Common myeloid progenitor, CD34-positive (primary cell): Measurements from ENCODE around the gene DCPS.
A peak's percentile ranks its signal among the peaks of the same experiment; 100 is the strongest.

Source experiments
- CTCF ChIA-PET: fragments of 350-600 bp; sonication (Branson Sonifier 250); formaldehyde crosslinking; loops from one replicate; lab custom pipeline; 2021; ENCODE audit warnings: antibody characterized with exemption; lab: Charles Lee
- POLR2A ChIA-PET: fragments of 350-600 bp; sonication (Branson Sonifier 250); formaldehyde crosslinking; loops from one replicate; lab custom pipeline; 2021; ENCODE audit warnings: antibody characterized with exemption; lab: Charles Lee
- DNase-seq, 3 donors: peaks; one replicate each; pipeline versions ENCODE4 v3.0.0 to v3.0.0-alpha.2; 2013
- H3K27ac ChIP-seq, 2 experiments: 1 replicate in 1 of 2; 2 replicates in 1 of 2; pipeline ENCODE4 v1.7.0; 2013; ENCODE audit warnings: inconsistent platforms in 2 of 2, low read length in 2 of 2, mild to moderate bottlenecking in 2 of 2, low read depth in 1 of 2, moderate library complexity in 1 of 2; ENCODE audit not compliant: severe bottlenecking in 2 of 2, insufficient read depth in 1 of 2, poor library complexity in 1 of 2
- H3K27me3 ChIP-seq, 5 experiments: replicated peaks in 2 of 5; 1 replicate in 3 of 5; 2 replicates in 2 of 5; pipeline versions ENCODE4 v1.6.1 to v1.7.0; 2013; ENCODE audit warnings: low read length in 4 of 5, mild to moderate bottlenecking in 2 of 5, moderate library complexity in 2 of 5, inconsistent platforms in 1 of 5; ENCODE audit not compliant: insufficient read depth in 5 of 5, control insufficient read depth in 4 of 5
- H3K36me3 ChIP-seq, 4 experiments: 1 replicate in 2 of 4; 2 replicates in 2 of 4; pipeline versions ENCODE4 v1.6.1 to v1.7.0; 2013; ENCODE audit warnings: low read length in 3 of 4, control low read depth in 1 of 4, mild to moderate bottlenecking in 1 of 4; ENCODE audit not compliant: control insufficient read depth in 4 of 4, insufficient read depth in 4 of 4
- H3K4me1 ChIP-seq, 4 experiments: 1 replicate in 3 of 4; 2 replicates in 1 of 4; pipeline versions ENCODE4 v1.6.1 to v1.7.1; 2013; ENCODE audit warnings: low read length in 3 of 4, mild to moderate bottlenecking in 3 of 4, control low read depth in 1 of 4, inconsistent platforms in 1 of 4, moderate library complexity in 1 of 4; ENCODE audit not compliant: control insufficient read depth in 4 of 4, insufficient read depth in 4 of 4; ENCODE audit errors: control extremely low read depth in 1 of 4
- H3K4me3 ChIP-seq, 7 experiments: 1 replicate in 4 of 7; 2 replicates in 3 of 7; pipeline versions ENCODE4 v1.5.1 to v1.7.0; 2013; ENCODE audit warnings: mild to moderate bottlenecking in 7 of 7, low read length in 6 of 7, moderate library complexity in 6 of 7, inconsistent platforms in 2 of 7, low read depth in 2 of 7, control low read depth in 1 of 7; ENCODE audit not compliant: insufficient read depth in 4 of 7, control insufficient read depth in 1 of 7; ENCODE audit errors: extremely low read depth in 1 of 7
- H3K9me3 ChIP-seq, 5 experiments: 1 replicate in 4 of 5; 2 replicates in 1 of 5; pipeline versions ENCODE4 v1.6.1 to v1.7.1; 2013; ENCODE audit warnings: low read length in 4 of 5, mild to moderate bottlenecking in 2 of 5, inconsistent platforms in 1 of 5, low read depth in 1 of 5, moderate library complexity in 1 of 5; ENCODE audit not compliant: control insufficient read depth in 4 of 5, insufficient read depth in 2 of 5; ENCODE audit errors: control extremely low read depth in 1 of 5
- WGBS: methylation state at CpG from one replicate; pipeline ENCODE4 v1.1.5; 2013; ENCODE audit not compliant: insufficient coverage; 5-methylcytosine and 5-hydroxymethylcytosine counted together

Gene DCPS

DNA sequence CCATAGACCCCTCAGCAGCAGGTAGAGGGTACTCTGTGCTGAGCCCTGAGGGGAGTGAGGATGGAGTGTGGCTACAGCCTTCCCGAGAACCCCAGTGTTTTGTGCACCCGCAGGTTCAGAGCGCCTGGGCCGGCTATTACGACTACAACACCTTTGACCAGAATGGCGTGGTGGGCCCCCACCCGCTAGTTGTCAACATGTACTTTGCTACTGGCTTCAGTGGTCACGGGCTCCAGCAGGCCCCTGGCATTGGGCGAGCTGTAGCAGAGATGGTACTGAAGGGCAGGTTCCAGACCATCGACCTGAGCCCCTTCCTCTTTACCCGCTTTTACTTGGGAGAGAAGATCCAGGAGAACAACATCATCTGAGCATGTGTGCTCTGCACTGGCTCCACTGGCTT lies 26.5 kb upstream of the DCPS start:
- Histone ChIP-seq H3K4me1 (peaks cover 2 to 23% (median 18%) of the 10 kb centered on the region in 4 experiments), H3K4me3 (no peak overlapping the region), H3K27me3 (no peaks in the 10 kb centered on the region), H3K9me3 (no peaks in the 10 kb centered on the region), H3K36me3 (peaks cover 0 to 65% (median 38%) of the 10 kb centered on the region in 4 experiments), H3K27ac (no peak overlapping the region)
- WGBS, result 95% methylated on average over 10 of the region's 11 CpGs
- CTCF ChIA-PET, result interaction anchor here (1.2 kb wide), 1 partner anchor 10 kb away, joined by 3 read pairs; no protein-coding TSS in a partner anchor
- DNase-seq, result no peak
- POLR2A ChIA-PET, result no interaction called here

DNA sequence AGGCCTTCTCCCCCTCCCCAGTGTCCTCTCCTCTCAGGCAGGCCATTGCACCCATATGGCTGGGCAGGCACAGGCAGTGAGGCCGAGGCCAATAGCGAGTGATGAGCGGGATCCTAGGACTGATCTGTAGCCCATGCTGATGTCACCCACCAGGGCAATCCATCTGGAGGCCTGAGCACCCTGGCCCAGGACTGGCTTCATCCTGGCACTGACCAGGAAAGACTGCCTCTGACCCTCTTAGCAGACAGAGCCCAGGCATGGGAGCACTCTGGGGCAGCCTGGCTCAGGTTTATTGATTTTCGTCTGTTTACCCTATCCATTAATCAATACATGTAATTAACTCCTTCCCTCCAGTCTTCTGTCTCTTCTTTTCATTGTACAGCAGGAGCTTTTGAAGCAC lies 26.1 kb upstream of the DCPS start:
- no peak overlapping the region for H3K27ac ChIP-seq

DNA sequence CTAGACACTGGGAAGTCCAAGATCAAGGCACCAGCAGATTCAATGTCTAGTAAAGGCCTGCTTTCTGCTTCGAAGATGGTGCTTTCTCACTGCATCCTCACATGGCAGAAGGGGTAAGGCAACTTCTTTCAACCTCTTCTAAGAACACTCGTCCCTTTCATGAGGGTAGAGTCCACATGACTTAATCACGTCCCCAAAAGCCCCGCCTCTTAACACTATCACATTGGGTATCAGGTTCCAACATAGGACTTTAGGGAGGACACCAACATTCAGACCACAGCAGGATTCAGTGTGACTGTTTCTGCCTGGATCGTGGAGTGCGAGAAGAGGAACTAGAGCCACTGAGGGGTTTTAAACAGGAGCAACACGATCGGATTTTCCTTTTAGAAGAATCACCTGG lies 24.7 kb upstream of the DCPS start:
- Histone ChIP-seq H3K36me3 (peaks cover 0 to 46% (median 26%) of the 10 kb centered on the region in 4 experiments), H3K9me3 (no peaks in the 10 kb centered on the region), H3K4me3 (no peak overlapping the region), H3K27ac (no peak overlapping the region), H3K27me3 (no peaks in the 10 kb centered on the region), H3K4me1 (peaks cover 2 to 35% (median 30%) of the 10 kb centered on the region in 4 experiments)
- no peak for DNase-seq
- ChIA-PET CTCF (no interaction called here), POLR2A (interaction anchor here (1.5 kb wide), 1 partner anchor 11 kb away, joined by 3 read pairs; the partner anchor contains the start of gene SRPRA)
- WGBS, result 98% methylated on average over 7 of the region's 8 CpGs

More for the DNA sequence above, 26.1 kb upstream of the DCPS start:
- WGBS, result 100% methylated on average over 3 of the region's 4 CpGs
- peaks cover 2 to 26% (median 22%) of the 10 kb centered on the region in 4 experiments for H3K4me1 ChIP-seq
- CTCF ChIA-PET, result interaction anchor here (0.6 kb wide), 1 partner anchor 15 kb away, joined by 3 read pairs; no protein-coding TSS in a partner anchor
- peaks cover 0 to 60% (median 37%) of the 10 kb centered on the region in 4 experiments for H3K36me3 ChIP-seq
- no peak overlapping the region for H3K4me3 ChIP-seq
- no peak for DNase-seq
- H3K27me3 ChIP-seq, result no peaks in the 10 kb centered on the region
- POLR2A ChIA-PET, result interaction anchor here (1.5 kb wide), 1 partner anchor 10 kb away, joined by 3 read pairs; the partner anchor contains the start of gene SRPRA
- no peaks in the 10 kb centered on the region for H3K9me3 ChIP-seq

DNA sequence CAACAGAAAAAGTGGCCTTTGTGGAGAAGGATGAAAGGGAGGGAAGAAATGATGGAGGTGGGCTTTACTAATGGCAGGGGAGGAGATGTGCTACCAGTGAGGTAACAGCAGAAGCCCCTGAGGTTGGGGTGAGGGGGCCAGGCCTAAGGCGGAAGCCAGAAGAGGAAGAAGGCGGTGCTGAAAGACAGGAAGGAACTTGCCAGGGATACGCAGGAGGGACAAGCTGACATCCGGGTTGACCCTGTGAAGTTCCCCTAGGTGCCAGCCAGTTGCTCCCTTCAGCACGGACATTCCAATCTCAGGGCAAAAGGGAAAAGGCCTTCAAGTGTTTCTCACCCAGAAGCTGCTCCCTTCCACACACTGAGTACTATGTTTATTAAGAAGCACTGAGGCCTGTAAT lies 23.3 kb upstream of the DCPS start:
- Histone ChIP-seq H3K27ac (no peak overlapping the region), H3K9me3 (no peaks in the 10 kb centered on the region), H3K4me3 (peak overlapping the region in 1 of 7 experiments; percentile 24), H3K27me3 (no peaks in the 10 kb centered on the region), H3K4me1 (peaks cover 2 to 37% (median 30%) of the 10 kb centered on the region in 4 experiments), H3K36me3 (peaks cover 0 to 34% (median 15%) of the 10 kb centered on the region in 4 experiments)
- WGBS, result 7% methylated on average over 5 of the region's 5 CpGs
- CTCF ChIA-PET, result interaction anchor here (1.1 to 1.4 kb wide), 2 partner anchors 11 to 30 kb away, joined by 4 to 6 read pairs; partner anchors contain the start of gene FOXRED1
- POLR2A ChIA-PET, result no interaction called here
- peak in 2 of 3 donors; percentile 23 to 43 for DNase-seq

DNA sequence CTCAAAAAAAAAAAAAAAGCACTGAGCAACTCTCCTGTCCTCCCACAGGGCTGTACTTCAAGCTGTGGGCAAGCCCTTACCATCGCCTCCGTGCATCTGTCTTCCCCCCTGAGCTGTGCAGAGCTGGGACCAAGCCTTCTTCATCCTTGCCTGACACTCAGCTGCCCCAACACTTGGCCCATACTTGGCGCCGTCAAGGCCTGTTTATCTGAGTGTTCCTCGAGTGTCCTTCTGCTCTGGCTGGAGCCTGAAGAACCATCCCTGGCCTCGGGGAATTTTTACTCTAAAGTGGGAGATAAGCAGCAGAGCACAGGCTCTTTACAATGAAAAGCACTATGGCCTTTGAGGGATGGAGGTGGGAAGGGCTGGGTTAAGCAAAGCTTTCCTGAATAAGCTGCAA lies 22.6 kb upstream of the DCPS start:
- ChIA-PET POLR2A (no interaction called here), CTCF (interaction anchor here (0.7 to 1.4 kb wide), 5 partner anchors 9 to 29 kb away, joined by 3 to 6 read pairs (median 4); partner anchors contain the start of gene FOXRED1)
- Histone ChIP-seq H3K36me3 (peaks cover 0 to 27% (median 9%) of the 10 kb centered on the region in 4 experiments), H3K27ac (no peak overlapping the region), H3K27me3 (no peaks in the 10 kb centered on the region), H3K4me1 (peaks cover 2 to 37% (median 30%) of the 10 kb centered on the region in 4 experiments), H3K4me3 (no peak overlapping the region), H3K9me3 (no peaks in the 10 kb centered on the region)
- WGBS, result 97% methylated on average over 6 of the region's 6 CpGs
- no peak for DNase-seq

DNA sequence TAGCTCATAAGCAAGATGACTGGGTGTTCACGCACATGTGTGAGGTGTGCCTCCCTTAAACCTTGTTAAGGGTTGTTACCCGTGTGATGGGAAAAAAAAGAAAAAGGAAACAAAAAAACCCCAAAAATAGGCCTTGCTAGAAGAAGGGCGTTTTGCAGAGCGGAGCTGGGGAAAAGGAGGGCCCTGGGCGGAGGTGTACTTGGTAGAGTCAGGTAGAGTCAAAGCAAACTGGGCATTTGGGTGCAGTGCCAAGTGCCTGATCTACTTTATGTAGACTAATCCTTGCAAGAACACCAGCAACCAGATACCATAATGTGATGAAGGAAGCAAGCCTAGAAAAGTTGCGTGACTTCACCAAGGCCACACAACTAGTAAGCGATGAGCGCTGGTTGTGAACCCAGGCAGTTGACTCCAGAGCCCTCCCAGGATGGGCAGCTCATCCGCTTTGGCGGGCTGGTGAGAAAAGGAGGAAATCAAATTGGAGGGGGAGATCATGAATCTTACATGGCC lies 22.1 kb upstream of the DCPS start:
- 94% methylated on average over 6 of the region's 10 CpGs for WGBS
- Histone ChIP-seq H3K4me3 (peak overlapping the region in 6 of 7 experiments; percentile 34 to 92 (median 82)), H3K36me3 (peaks cover 0 to 25% (median 8%) of the 10 kb centered on the region in 4 experiments), H3K9me3 (no peaks in the 10 kb centered on the region), H3K27me3 (no peaks in the 10 kb centered on the region), H3K4me1 (peaks cover 2 to 37% (median 30%) of the 10 kb centered on the region in 4 experiments), H3K27ac (no peak overlapping the region)
- ChIA-PET CTCF (interaction anchor here (0.7 to 1.3 kb wide), 4 partner anchors 9 to 28 kb away, joined by 3 to 6 read pairs (median 4); no protein-coding TSS in a partner anchor), POLR2A (interaction anchor here (1.2 kb wide), 1 partner anchor 13 kb away, joined by 7 read pairs; the partner anchor contains the start of genes FOXRED1 and SRPRA)
- no peak for DNase-seq

DNA sequence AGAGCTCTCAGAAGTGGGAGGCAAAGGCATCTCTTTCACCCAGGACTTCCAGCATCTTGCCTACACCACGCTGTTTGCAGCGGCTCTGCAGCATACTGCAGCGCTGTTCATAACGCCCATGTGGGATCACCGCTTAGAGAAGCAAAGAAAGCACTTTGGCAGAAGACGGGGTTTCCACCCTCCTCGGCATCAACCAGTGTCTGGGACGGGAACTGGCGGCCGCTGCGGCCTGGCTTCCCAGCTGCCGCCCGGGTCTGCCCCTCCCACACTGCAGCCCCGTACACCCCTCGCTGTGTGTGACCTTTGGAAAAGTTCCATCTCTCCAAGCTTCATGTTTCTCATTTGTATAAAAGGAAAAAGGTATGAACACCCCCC lies 21.5 kb upstream of the DCPS start:
- 1% methylated on average over 13 of the region's 15 CpGs for WGBS
- POLR2A ChIA-PET, result interaction anchor here (1.2 to 1.7 kb wide), 2 partner anchors 14 to 20 kb away, joined by 4 to 7 read pairs; partner anchors contain the start of genes FOXRED1 and SRPRA
- H3K9me3 ChIP-seq, result no peaks in the 10 kb centered on the region
- peak in 2 of 3 donors; percentile 60 to 65 for DNase-seq
- CTCF ChIA-PET, result interaction anchor here (1.3 kb wide), 1 partner anchor 8 kb away, joined by 4 read pairs; no protein-coding TSS in a partner anchor
- peak overlapping the region in 1 of 2 experiments; percentile 82 for H3K27ac ChIP-seq
- H3K27me3 ChIP-seq, result no peaks in the 10 kb centered on the region
- peak overlapping the region; percentile 71 to 92 (median 83) for H3K4me3 ChIP-seq
- peaks cover 2 to 37% (median 30%) of the 10 kb centered on the region in 4 experiments for H3K4me1 ChIP-seq
- peaks cover 0 to 19% (median 5%) of the 10 kb centered on the region in 4 experiments for H3K36me3 ChIP-seq
